Smooth muscle cell (in vitro differentiated cells): ENCODE results near the gene TSPAN16. TPM values are rescaled to one million over a fixed set of nuclear protein-coding genes. Genes with fewer than 3 reads are reported as not detected.

ENCODE experiments used
- DNase-seq: peaks from one replicate; lab custom pipeline; 2025; ENCODE audit not compliant: unreplicated experiment; lab: John Stamatoyannopoulos, UW
- H2AFZ ChIP-seq: fragments of 200-600 bp; sonication (generic); 2 replicates; pipeline ENCODE4 v1.6.0; 2016; ENCODE audit warnings: antibody characterized with exemption, low read depth, mild to moderate bottlenecking
- H3F3A ChIP-seq: fragments of 200-600 bp; sonication (generic); 2 replicates; pipeline ENCODE4 v1.6.0; 2017; ENCODE audit warnings: antibody characterized with exemption, low read depth
- H3K27ac ChIP-seq: fragments of 200-600 bp; sonication (generic); 2 replicates; pipeline ENCODE4 v1.5.1; 2016; ENCODE audit warnings: low read depth, mild to moderate bottlenecking
- H3K27me3 ChIP-seq: fragments of 200-600 bp; sonication (generic); 2 replicates; pipeline ENCODE4 v1.6.1; 2016; ENCODE audit warnings: low read depth, mild to moderate bottlenecking
- H3K36me3 ChIP-seq: fragments of 200-600 bp; sonication (generic); 2 replicates; pipeline ENCODE4 v1.5.1; 2016; ENCODE audit warnings: low read depth
- H3K4me1 ChIP-seq: fragments of 200-600 bp; sonication (generic); 2 replicates; pipeline ENCODE4 v1.5.1; 2016; ENCODE audit warnings: low read depth
- H3K4me2 ChIP-seq: fragments of 200-600 bp; sonication (generic); 2 replicates; pipeline ENCODE4 v1.6.0; 2016; ENCODE audit warnings: mild to moderate bottlenecking
- H3K4me3 ChIP-seq: fragments of 200-600 bp; sonication (generic); 2 replicates; pipeline ENCODE4 v1.5.1; 2016; ENCODE audit warnings: mild to moderate bottlenecking
- H3K79me2 ChIP-seq: fragments of 200-600 bp; sonication (generic); 2 replicates; pipeline ENCODE4 v1.6.0; 2016; ENCODE audit warnings: low read depth, mild to moderate bottlenecking
- H3K9ac ChIP-seq: fragments of 200-600 bp; sonication (generic); 2 replicates; pipeline ENCODE4 v1.6.0; 2016; ENCODE audit warnings: low read depth
- H3K9me3 ChIP-seq: fragments of 200-600 bp; sonication (generic); replicated peaks from 2 replicates; pipeline ENCODE4 v1.5.1; 2016; ENCODE audit warnings: low read depth
- H4K20me1 ChIP-seq: fragments of 200-600 bp; sonication (generic); 2 replicates; pipeline ENCODE4 v1.6.0; 2016; ENCODE audit warnings: low read depth
- WGBS: methylation state at CpG from one replicate; pipeline ENCODE4 v1.1.7; 2016; ENCODE audit warnings: low lambda C conversion rate; 5-methylcytosine and 5-hydroxymethylcytosine counted together
- polyA plus RNA-seq: library from polyadenylated mRNA; unstranded; fragments of >200 nt; fragmentation: Nextera tagmentation; extraction: Ambion mirVana; gene quantifications from 2 replicates; pipeline ENCODE4 v1.2.1, GENCODE V29; 2016
- total RNA-seq: library from RNA; depleted of rRNA; stranded (reverse); fragments of >200 nt; gene quantifications from 2 replicates; pipeline ENCODE4 v1.2.3, GENCODE V29; 2014
- TF ChIP-seq, protein P1 (sequence below): fragments of 200-600 bp; sonication (generic); IDR thresholded peaks from 2 replicates; pipeline ENCODE4 v1.5.1; 2017; ENCODE audit warnings: borderline replicate concordance, mild to moderate bottlenecking, antibody characterized with exemption; ENCODE audit not compliant: insufficient read depth, poor library complexity, severe bottlenecking

The TSPAN16 gene
- total and polyA plus RNA-seq, 2 experiments from 2014 or later, result not detected

DNA sequence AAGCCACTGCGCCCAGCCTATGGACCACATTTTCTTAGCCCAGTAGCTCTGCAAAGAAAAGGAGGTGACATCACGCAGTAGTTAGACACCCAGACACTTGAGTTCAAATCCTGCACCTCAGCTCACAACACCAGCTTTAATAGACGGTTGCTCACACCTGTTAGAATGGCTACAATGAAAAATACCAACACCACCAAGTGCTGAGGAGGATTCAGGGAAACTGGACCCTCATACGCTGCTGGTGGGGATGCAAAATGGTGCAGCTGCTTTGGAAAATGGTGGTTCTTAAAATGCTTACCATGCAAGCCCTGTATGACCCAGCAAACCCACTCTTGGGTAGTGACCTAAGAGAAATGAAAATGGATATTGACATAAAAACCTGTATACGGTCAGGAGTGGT lies 22.0 kb upstream of the TSPAN16 start:
- Histone ChIP-seq H3K9ac (no peak overlapping the region), H3K79me2 (no peaks in the 10 kb centered on the region), H3F3A (no peaks in the 10 kb centered on the region), H3K27ac (no peak overlapping the region), H2AFZ (no peak overlapping the region), H3K4me1 (no peaks in the 10 kb centered on the region), H3K36me3 (no peaks in the 10 kb centered on the region), H3K4me2 (no peak overlapping the region), H3K4me3 (no peak overlapping the region), H4K20me1 (no peaks in the 10 kb centered on the region), H3K27me3 (no peaks in the 10 kb centered on the region), H3K9me3 (no peaks in the 10 kb centered on the region)
- 96% methylated on average over 5 of the region's 5 CpGs for WGBS
- TF ChIP-seq, protein P1, sequence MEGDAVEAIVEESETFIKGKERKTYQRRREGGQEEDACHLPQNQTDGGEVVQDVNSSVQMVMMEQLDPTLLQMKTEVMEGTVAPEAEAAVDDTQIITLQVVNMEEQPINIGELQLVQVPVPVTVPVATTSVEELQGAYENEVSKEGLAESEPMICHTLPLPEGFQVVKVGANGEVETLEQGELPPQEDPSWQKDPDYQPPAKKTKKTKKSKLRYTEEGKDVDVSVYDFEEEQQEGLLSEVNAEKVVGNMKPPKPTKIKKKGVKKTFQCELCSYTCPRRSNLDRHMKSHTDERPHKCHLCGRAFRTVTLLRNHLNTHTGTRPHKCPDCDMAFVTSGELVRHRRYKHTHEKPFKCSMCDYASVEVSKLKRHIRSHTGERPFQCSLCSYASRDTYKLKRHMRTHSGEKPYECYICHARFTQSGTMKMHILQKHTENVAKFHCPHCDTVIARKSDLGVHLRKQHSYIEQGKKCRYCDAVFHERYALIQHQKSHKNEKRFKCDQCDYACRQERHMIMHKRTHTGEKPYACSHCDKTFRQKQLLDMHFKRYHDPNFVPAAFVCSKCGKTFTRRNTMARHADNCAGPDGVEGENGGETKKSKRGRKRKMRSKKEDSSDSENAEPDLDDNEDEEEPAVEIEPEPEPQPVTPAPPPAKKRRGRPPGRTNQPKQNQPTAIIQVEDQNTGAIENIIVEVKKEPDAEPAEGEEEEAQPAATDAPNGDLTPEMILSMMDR, result no peak
- no peak for DNase-seq

DNA sequence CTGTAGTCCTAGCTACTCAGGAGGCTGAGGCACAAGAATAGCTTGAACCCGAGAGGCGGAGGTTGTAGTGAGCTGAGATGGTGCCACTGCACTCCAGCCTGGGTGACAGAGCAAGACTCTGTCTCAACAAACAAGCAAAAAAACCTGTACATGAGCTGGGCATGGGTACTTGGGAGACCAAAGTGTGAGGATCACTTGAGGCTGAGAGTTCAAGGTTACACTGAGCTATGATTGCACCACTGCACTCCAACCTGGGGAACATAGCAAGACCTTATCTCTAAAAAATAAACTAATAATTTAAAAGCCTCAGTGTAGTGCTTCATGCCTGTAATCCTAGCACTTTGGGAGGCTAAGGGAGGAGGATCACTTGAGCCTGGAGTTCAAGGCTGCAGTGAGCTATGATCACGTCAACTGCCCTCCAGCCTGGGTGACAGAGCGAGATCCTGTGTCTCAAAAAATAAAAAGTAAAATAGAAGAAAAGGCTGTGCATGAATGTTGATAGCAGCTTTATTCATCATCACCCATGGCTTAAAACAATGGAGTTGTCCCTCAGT lies 21.4 kb upstream of the TSPAN16 start:
- H4K20me1 ChIP-seq, result no peaks in the 10 kb centered on the region
- no peaks in the 10 kb centered on the region for H3K4me1 ChIP-seq
- H3K4me2 ChIP-seq, result no peak overlapping the region
- H3K4me3 ChIP-seq, result no peak overlapping the region
- 76% methylated on average over 4 of the region's 4 CpGs for WGBS
- H3K79me2 ChIP-seq, result no peaks in the 10 kb centered on the region
- no peaks in the 10 kb centered on the region for H3F3A ChIP-seq
- H3K9me3 ChIP-seq, result no peaks in the 10 kb centered on the region
- no peaks in the 10 kb centered on the region for H3K36me3 ChIP-seq
- no peak overlapping the region for H3K27ac ChIP-seq
- DNase-seq, result no peak
- no peaks in the 10 kb centered on the region for H3K27me3 ChIP-seq
- TF ChIP-seq, protein P1, result no peak
- no peak overlapping the region for H2AFZ ChIP-seq
- H3K9ac ChIP-seq, result no peak overlapping the region

- no peaks in the 10 kb centered on the region for H3K36me3 ChIP-seq
- no peaks in the 10 kb centered on the region for H3K79me2 ChIP-seq
- H2AFZ ChIP-seq, result no peak overlapping the region
- H3F3A ChIP-seq, result no peaks in the 10 kb centered on the region
- no peaks in the 10 kb centered on the region for H3K4me1 ChIP-seq
- no peaks in the 10 kb centered on the region for H4K20me1 ChIP-seq
- TF ChIP-seq, protein P1, result no peak
- H3K9me3 ChIP-seq, result no peaks in the 10 kb centered on the region
- no peak overlapping the region for H3K4me3 ChIP-seq
- H3K27me3 ChIP-seq, result no peaks in the 10 kb centered on the region
- no peak for DNase-seq
- H3K27ac ChIP-seq, result no peak overlapping the region
- 67% methylated on average over 6 of the region's 6 CpGs for WGBS
- no peak overlapping the region for H3K4me2 ChIP-seq
- no peak overlapping the region for H3K9ac ChIP-seq
These were observed 17.3 kb upstream of the TSPAN16 start for GRCh38 chr19:11278670-11279069.

DNA sequence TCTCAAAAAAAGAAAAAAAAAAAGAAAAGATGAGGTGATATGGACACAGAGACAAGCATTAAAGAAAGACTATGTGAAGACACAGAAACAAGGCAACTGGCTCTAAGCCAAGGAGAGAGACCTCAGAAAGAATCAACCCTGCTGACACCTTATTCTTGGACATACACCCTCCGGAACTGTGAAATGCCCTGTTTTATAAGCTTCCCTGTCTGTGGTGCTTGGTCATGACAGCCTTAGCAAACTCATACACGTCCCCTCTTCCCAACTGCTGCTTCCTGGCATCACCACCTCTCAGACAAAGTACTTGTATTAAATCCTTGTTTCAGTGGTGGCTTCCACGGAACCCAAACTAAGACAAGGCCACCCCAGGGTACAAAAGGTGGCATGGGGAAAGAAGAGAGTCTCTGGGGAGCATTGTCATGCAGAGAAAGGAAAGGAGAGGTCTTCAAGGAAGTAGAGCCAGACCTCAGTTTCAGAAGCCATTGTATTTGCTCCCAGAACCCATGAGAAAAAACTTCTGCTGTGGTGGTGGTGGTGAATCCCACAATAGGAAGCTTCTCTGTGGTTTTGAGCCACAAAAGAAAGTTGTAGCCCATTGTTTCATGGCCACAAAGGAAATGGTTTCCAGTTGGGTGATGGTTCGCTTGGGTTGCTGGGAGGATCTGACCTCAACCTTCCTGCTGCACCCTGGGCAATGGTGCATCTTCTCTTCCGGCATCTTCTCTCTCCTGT lies 16.3 kb upstream of the TSPAN16 start:
- Histone ChIP-seq H3K4me3 (no peak overlapping the region), H3K36me3 (no peaks in the 10 kb centered on the region), H3F3A (no peaks in the 10 kb centered on the region), H3K4me2 (no peak overlapping the region), H3K4me1 (no peaks in the 10 kb centered on the region), H4K20me1 (no peaks in the 10 kb centered on the region), H2AFZ (no peak overlapping the region), H3K79me2 (no peaks in the 10 kb centered on the region), H3K9ac (no peak overlapping the region), H3K9me3 (no peaks in the 10 kb centered on the region), H3K27ac (no peak overlapping the region), H3K27me3 (no peaks in the 10 kb centered on the region)
- TF ChIP-seq, protein P1, result no peak
- 85% methylated on average over 5 of the region's 5 CpGs for WGBS
- no peak for DNase-seq
